Mesodermal cell (in vitro differentiated cells): ENCODE data around the gene COIL.

Experiments
- H3K27ac ChIP-seq: 2 replicates; pipeline ENCODE4 v1.7.0; 2013; ENCODE audit warnings: mild to moderate bottlenecking, low read depth, low read length, moderate library complexity; ENCODE audit not compliant: severe bottlenecking
- H3K36me3 ChIP-seq: 2 replicates; pipeline ENCODE4 v1.7.1; 2013; ENCODE audit warnings: mild to moderate bottlenecking, low read length, moderate library complexity; ENCODE audit not compliant: control insufficient read depth, insufficient read depth
- H3K4me1 ChIP-seq: one replicate; pipeline ENCODE4 v1.7.1; 2013; ENCODE audit warnings: mild to moderate bottlenecking, low read length; ENCODE audit not compliant: insufficient read depth, control insufficient read depth, poor library complexity, severe bottlenecking
- H3K4me3 ChIP-seq: 2 replicates; pipeline ENCODE4 v1.7.0; 2013; ENCODE audit warnings: low read length, control low read depth, mild to moderate bottlenecking; ENCODE audit not compliant: insufficient read depth, poor library complexity, severe bottlenecking; ENCODE audit errors: extremely low read depth
- H3K9me3 ChIP-seq: 2 replicates; pipeline ENCODE4 v1.7.1; 2013; ENCODE audit warnings: mild to moderate bottlenecking, low read length, moderate library complexity; ENCODE audit not compliant: control insufficient read depth
- WGBS, 2 experiments: methylation state at CpG; one replicate each; pipeline ENCODE4 v1.1.5; 2013; ENCODE audit warnings: missing lambda C conversion rate in 2 of 2; ENCODE audit not compliant: insufficient coverage in 2 of 2; 5-methylcytosine and 5-hydroxymethylcytosine counted together

Gene COIL

GRCh38 chr17:56903560-56903959, 57.3 kb downstream of the COIL start:
- peaks cover 8% of the 10 kb centered on the region for H3K9me3 ChIP-seq
- 80% methylated on average over 1 of the region's 5 CpGs; no CpG with 5 or more reads in 1 of the 2 experiments for WGBS, 2 experiments
- H3K4me3 ChIP-seq = no peak overlapping the region
- peaks cover 10% of the 10 kb centered on the region for H3K4me1 ChIP-seq
- no peak overlapping the region for H3K27ac ChIP-seq
- peaks cover 46% of the 10 kb centered on the region for H3K36me3 ChIP-seq

DNA sequence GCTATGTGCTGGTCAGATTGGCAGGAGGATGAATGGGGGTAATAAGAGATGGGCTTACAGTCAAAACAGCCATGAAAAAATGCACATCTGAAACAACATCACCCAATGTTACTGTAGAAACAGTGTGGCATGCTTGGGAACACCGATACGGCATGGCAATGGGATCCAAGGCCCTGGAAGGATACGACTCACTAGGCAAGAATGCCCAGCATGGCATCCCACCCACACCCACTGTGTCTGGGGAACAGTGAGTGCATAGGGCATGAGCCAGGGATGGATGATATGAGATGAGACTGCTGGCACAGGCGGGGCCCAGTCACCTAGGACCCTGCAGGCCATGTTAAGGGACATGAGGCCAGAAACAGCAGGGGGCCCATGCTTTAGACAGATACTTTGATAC, 58.5 kb downstream of the COIL start:
- no peak overlapping the region for H3K27ac ChIP-seq
- WGBS, 2 experiments = 90 to 98% methylated on average over 1 to 4 of the region's 4 CpGs
- peaks cover 8% of the 10 kb centered on the region for H3K9me3 ChIP-seq
- H3K4me3 ChIP-seq = no peak overlapping the region
- peaks cover 43% of the 10 kb centered on the region for H3K36me3 ChIP-seq
- H3K4me1 ChIP-seq = peaks cover 10% of the 10 kb centered on the region

GRCh38 chr17:56899403-56899802, 61.4 kb downstream of the COIL start:
- H3K36me3 ChIP-seq = peaks cover 34% of the 10 kb centered on the region
- H3K27ac ChIP-seq = no peak overlapping the region
- peaks cover 20% of the 10 kb centered on the region for H3K4me1 ChIP-seq
- 95 to 96% methylated on average over 6 to 7 of the region's 7 CpGs for WGBS, 2 experiments
- no peak overlapping the region for H3K4me3 ChIP-seq
- peaks cover 5% of the 10 kb centered on the region for H3K9me3 ChIP-seq

- Histone ChIP-seq H3K9me3 (peaks cover 4% of the 10 kb centered on the region), H3K4me1 (peaks cover 20% of the 10 kb centered on the region), H3K4me3 (no peak overlapping the region), H3K27ac (no peak overlapping the region), H3K36me3 (peaks cover 29% of the 10 kb centered on the region)
- 74 to 77% methylated on average over 6 to 7 of the region's 9 CpGs for WGBS, 2 experiments
These were observed 62.0 kb downstream of the COIL start for GRCh38 chr17:56898874-56899273.

DNA sequence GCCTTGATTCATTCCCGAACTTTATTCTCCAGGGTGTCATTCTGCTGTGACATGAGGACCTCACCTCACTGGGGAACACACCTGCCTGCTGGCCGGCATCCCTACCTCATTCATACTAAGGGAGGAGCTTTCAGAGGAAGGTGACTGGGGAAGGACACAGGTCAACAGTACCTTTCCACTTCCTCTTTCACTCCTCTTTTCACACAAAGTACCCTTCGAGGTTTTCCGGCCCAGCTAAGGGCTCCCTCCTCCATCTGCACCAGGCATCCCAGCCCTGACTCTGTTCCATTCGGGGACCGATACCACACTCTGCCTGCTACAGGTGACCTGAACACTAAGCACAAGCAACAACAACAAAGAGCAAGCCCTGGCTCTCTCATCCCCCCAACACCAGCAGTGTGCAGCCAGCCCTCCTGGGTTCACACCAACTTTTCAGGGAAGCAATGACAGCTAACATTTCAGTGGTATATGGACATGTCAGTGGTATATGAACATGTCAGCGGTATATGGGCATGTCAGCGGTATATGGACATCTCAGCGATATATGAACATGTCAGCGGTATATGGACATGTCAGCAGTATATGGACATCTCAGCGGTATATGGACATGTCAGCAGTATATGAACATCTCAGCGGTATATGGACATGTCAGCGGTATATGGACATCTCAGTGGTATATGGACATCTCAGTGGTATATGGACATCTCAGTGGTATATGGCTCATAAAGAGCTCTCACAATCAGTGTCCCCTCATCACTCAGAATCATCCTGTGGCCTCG, 63.0 kb downstream of the COIL start:
- 91 to 98% methylated on average over 8 to 11 of the region's 14 CpGs for WGBS, 2 experiments
- H3K4me1 ChIP-seq = peaks cover 20% of the 10 kb centered on the region
- no peaks in the 10 kb centered on the region for H3K9me3 ChIP-seq
- H3K4me3 ChIP-seq = no peak overlapping the region
- peaks cover 24% of the 10 kb centered on the region for H3K36me3 ChIP-seq
- H3K27ac ChIP-seq = no peak overlapping the region

DNA sequence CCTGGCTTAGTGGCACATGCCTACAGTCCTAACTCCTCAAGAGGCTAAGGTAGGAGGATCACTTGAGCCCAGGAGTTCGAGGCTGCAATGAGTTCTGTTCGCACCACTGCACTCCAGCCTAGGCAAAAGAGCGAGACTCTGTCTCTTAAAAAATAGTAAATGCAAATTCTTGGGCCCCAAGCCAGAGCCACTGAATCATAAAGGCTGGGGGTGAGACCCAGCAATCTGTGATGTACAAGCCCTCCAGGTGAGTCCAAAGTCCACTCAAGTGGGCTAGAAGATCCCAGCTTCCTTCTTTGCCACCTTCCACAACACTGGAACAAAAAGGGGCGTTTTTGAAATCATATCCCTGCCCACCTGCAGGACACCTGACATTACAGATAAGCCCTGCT, 63.9 kb downstream of the COIL start:
- H3K27ac ChIP-seq = no peak overlapping the region

DNA sequence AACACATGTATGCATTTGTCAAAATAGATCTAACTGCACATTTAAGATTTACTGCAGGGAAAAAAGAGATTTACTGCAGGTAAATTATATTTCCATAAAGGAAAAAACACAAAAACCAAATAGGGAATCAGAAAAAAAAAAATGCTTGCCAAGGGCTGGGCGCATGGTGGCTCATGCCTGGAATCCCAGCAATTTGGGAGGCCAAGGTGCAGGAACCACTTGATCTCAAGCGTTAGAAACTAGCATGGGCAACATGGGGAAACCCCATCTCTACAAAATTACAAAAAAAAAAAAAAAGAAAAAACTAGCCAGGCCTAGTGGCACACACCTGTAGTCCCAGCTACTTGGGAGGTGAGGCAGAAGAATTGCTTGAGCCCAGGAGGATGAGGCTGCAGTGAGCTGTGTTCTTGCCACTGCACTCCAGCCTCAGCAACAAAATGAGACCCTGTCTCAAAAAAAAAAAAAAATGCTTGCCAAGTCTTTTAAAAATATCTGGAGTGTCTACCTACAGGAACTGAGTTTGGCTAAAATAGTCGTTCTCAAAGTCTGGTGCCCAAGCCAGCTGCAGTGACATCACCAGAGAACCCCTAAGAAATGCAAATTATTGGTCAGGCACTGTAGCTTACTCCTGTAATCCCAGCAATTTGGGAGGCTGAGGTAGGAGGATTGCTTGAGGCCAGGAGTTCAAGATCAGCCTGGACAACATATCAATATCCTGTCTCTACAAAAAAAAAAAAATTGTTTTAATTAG, 64.5 kb downstream of the COIL start:
- 71 to 93% methylated on average over 1 to 2 of the region's 3 CpGs for WGBS, 2 experiments
- Histone ChIP-seq H3K27ac (no peak overlapping the region), H3K4me3 (no peak overlapping the region), H3K4me1 (peaks cover 10% of the 10 kb centered on the region), H3K9me3 (no peaks in the 10 kb centered on the region), H3K36me3 (peaks cover 27% of the 10 kb centered on the region)

More for the DNA sequence above, 63.9 kb downstream of the COIL start:
- Histone ChIP-seq H3K36me3 (peaks cover 25% of the 10 kb centered on the region), H3K4me1 (peaks cover 13% of the 10 kb centered on the region), H3K9me3 (no peaks in the 10 kb centered on the region), H3K4me3 (no peak overlapping the region)
- WGBS, 2 experiments = 82 to 90% methylated on average over 4 of the region's 4 CpGs

GRCh38 chr17:56894859-56895455, 65.9 kb downstream of the COIL start:
- no peak overlapping the region for H3K4me3 ChIP-seq
- H3K9me3 ChIP-seq = no peaks in the 10 kb centered on the region
- WGBS, 2 experiments = 96 to 97% methylated on average over 17 to 19 of the region's 20 CpGs
- peaks cover 10% of the 10 kb centered on the region for H3K4me1 ChIP-seq
- H3K36me3 ChIP-seq = peaks cover 32% of the 10 kb centered on the region
- H3K27ac ChIP-seq = no peak overlapping the region

- Histone ChIP-seq H3K4me1 (peaks cover 10% of the 10 kb centered on the region), H3K27ac (no peak overlapping the region), H3K9me3 (peaks cover 2% of the 10 kb centered on the region), H3K36me3 (peaks cover 25% of the 10 kb centered on the region), H3K4me3 (no peak overlapping the region)
- WGBS, 2 experiments = 86 to 87% methylated on average over 7 of the region's 7 CpGs
These were observed 67.3 kb downstream of the COIL start for GRCh38 chr17:56893503-56893902.

GRCh38 chr17:56892333-56892732, 68.5 kb downstream of the COIL start:
- WGBS, 2 experiments = 100% methylated on average over 1 of the region's 1 CpG; no CpG with 5 or more reads in 1 of the 2 experiments
- no peak overlapping the region for H3K27ac ChIP-seq
- H3K4me3 ChIP-seq = no peak overlapping the region
- H3K9me3 ChIP-seq = peaks cover 13% of the 10 kb centered on the region
- peaks cover 25% of the 10 kb centered on the region for H3K36me3 ChIP-seq
- H3K4me1 ChIP-seq = peaks cover 10% of the 10 kb centered on the region
